ENCODE data around the gene PPAT.

DNA sequence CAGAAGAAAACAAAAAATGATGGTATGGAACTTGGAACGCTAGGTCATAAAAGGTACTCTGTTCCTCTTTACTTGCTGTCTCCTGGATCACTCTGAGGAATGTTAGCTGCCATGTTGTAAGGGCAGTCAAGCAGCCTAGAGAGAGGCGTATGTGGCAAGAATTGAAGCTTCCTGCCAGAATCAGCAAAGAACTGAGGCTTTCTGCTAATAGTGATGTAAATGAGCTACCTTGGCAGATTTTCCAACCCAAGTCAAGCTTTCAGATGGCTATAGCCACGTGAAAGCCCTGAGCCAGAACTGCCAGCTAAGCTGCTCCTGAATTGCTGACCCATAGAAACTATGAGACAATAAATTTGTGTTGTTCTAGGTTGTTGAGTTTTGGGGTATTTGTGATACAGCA is 86.8 kb downstream of the PPAT start:
- TF ChIP-seq POLR2AphosphoS5 (IDR thresholded peaks at IDR 0.05; ENCODE audit: borderline replicate concordance, low read depth, low read length), result no peak
- TF ChIP-seq EZH2 (IDR thresholded peaks at IDR 0.05), result no peak

Measured in SK-N-MC (cell line).